K562 (cell line): ENCODE measurements around the gene RHOC. TPM values are rescaled to one million over a fixed set of nuclear protein-coding genes. Genes with fewer than 3 reads are reported as not detected.
A peak's percentile ranks its signal among the peaks of the same experiment; 100 is the strongest.

Source experiments
- BRF1 ChIP-seq: IDR thresholded peaks from 3 replicates; pipeline ENCODE4 v1.6.1; 2011; ENCODE audit warnings: borderline replicate concordance, mild to moderate bottlenecking; ENCODE audit not compliant: insufficient read length; ENCODE audit errors: extremely low read depth
- CBX8 ChIP-seq: fragments of 200-600 bp; sonication (generic); IDR thresholded peaks from 2 replicates; pipeline ENCODE4 v1.6.1; 2012; ENCODE audit warnings: borderline replicate concordance, mixed run types, low read depth, mild to moderate bottlenecking, moderate library complexity, mixed read lengths, low read length, control low read depth, inconsistent platforms; ENCODE audit not compliant: poor library complexity, severe bottlenecking; ENCODE audit errors: extremely low read depth
- CREB1 ChIP-seq, 2 experiments: sonication (generic) in 1 of 2; formaldehyde crosslinking in 1 of 2; IDR thresholded peaks; 2 replicates each; pipeline versions ENCODE4 v1.6.1 to v1.8.0; 2012 to 2022; ENCODE audit warnings: inconsistent platforms in 1 of 2, mild to moderate bottlenecking in 1 of 2, missing genetic modification reagents in 1 of 2, moderate library complexity in 1 of 2
- GATAD2B ChIP-seq: fragments of 450-650 bp; IDR thresholded peaks from 2 replicates; pipeline ENCODE4 v1.6.1; 2017; ENCODE audit warnings: mild to moderate bottlenecking, borderline replicate concordance
- KLF1 ChIP-seq: fragments of 450-650 bp; IDR thresholded peaks from 2 replicates; pipeline ENCODE4 v1.6.1; 2016; ENCODE audit warnings: missing genetic modification characterization, missing compliant biosample characterization
- MLX ChIP-seq, 2 experiments: fragments of 450-650 bp in 1 of 2; sonication (generic) in 1 of 2; formaldehyde crosslinking; conservative IDR thresholded peaks; 2 replicates each; pipeline versions ENCODE4 v1.4.0 to v1.8.1; 2020 to 2022; ENCODE audit warnings: mild to moderate bottlenecking in 1 of 2, missing genetic modification reagents in 1 of 2
- PBX2 ChIP-seq, 2 experiments: IDR thresholded peaks in 1 of 2; conservative IDR thresholded peaks in 1 of 2; 2 replicates each; pipeline ENCODE4 v1.6.1; 2016; ENCODE audit warnings: low read depth in 2 of 2, mild to moderate bottlenecking in 1 of 2, missing compliant biosample characterization in 1 of 2, missing genetic modification characterization in 1 of 2, moderate library complexity in 1 of 2
- POLR2AphosphoS5 ChIP-seq: IDR thresholded peaks from 2 replicates; pipeline ENCODE4 v1.6.1; 2011; ENCODE audit warnings: mild to moderate bottlenecking, low read depth, low read length, moderate library complexity; ENCODE audit not compliant: control insufficient read depth, insufficient read depth
- POLR2B ChIP-seq: fragments of 450-650 bp; IDR thresholded peaks from 2 replicates; pipeline ENCODE4 v1.6.1; 2018; ENCODE audit warnings: low read depth; ENCODE audit not compliant: partially characterized antibody
- RFX1 ChIP-seq: fragments of 450-650 bp; IDR thresholded peaks from 2 replicates; pipeline ENCODE4 v1.6.1; 2016; ENCODE audit warnings: mild to moderate bottlenecking, moderate library complexity
- TEAD1 ChIP-seq, 2 experiments: fragments of 450-650 bp in 1 of 2; sonication (generic) in 1 of 2; formaldehyde crosslinking; IDR thresholded peaks; 2 replicates each; pipeline versions ENCODE4 v1.4.0 to v1.8.0; 2020 to 2022; ENCODE audit warnings: mild to moderate bottlenecking in 2 of 2, missing genetic modification reagents in 1 of 2
- THAP12 ChIP-seq: fragments of 250-450 bp; sonication (Bioruptor Pico); IDR thresholded peaks from 2 replicates; pipeline ENCODE4 v1.9.0; 2021; ENCODE audit warnings: mild to moderate bottlenecking, inconsistent platforms
- XRCC3 ChIP-seq: fragments of 450-650 bp; IDR thresholded peaks from 2 replicates; pipeline ENCODE4 v1.6.1; 2017; ENCODE audit warnings: mild to moderate bottlenecking, moderate library complexity
- YBX1 ChIP-seq: fragments of 450-650 bp; IDR thresholded peaks from 2 replicates; pipeline ENCODE4 v1.7.1; 2016; ENCODE audit warnings: mild to moderate bottlenecking
- ZBTB49 ChIP-seq: sonication (generic); formaldehyde crosslinking; IDR thresholded peaks from 2 replicates; pipeline ENCODE4 v1.8.0; 2022; ENCODE audit warnings: missing genetic modification reagents, mild to moderate bottlenecking, borderline replicate concordance
- ZNF830 ChIP-seq: fragments of 250-450 bp; sonication (Bioruptor Pico); IDR thresholded peaks from 2 replicates; pipeline ENCODE4 v1.5.0; 2021; ENCODE audit warnings: mild to moderate bottlenecking
- polyA plus RNA-seq, 8 experiments: library from polyadenylated mRNA; depleted of rRNA in 4 of 8; stranded (reverse) in 5 of 8; unstranded in 3 of 8; fragments of >200 nt; fragmentation: Nextera tagmentation in 2 of 8; fragmentation: Illumina TruSeq in 1 of 8; extraction: Ambion mirVana in 2 of 8; extraction: Trizol in 1 of 8; gene quantifications; 2 replicates each; pipeline versions ENCODE4 v1.2.1 to v1.2.3, GENCODE V29; 2011 to 2014; ENCODE audit warnings: inconsistent platforms in 1 of 8, missing spikeins in 1 of 8
- total RNA-seq, 7 experiments: library from RNA; depleted of rRNA in 6 of 7; stranded (reverse); fragments of >200 nt in 6 of 7; fragmentation: Illumina TruSeq in 2 of 7; extraction: Trizol in 2 of 7; gene quantifications; 2 replicates each; pipeline versions ENCODE4 v1.2.1 to v1.2.3, GENCODE V29; 2011 to 2021; ENCODE audit warnings: low replicate concordance in 1 of 7

RHOC gene
- total and polyA plus RNA-seq, 9 of the 15 experiments (the other 6 are each of a cell fraction or from before 2014, with no cell fraction given) = 35.2 to 364 (median 204) TPM

GRCh38 chr1:112700290-112701226 is 6.4 kb downstream of the RHOC start (continued):
- TF ChIP-seq RFX1 = no peak
- no peak for TF ChIP-seq BRF1
- peak; percentile 69 for TF ChIP-seq CREB1 (IDR thresholded peaks at IDR 0.05)
- TF ChIP-seq CREB1 (CRISPR knock-in tag; IDR thresholded peaks at IDR 0.05) = peak; percentile 17
- no peak for TF ChIP-seq CBX8
- TF ChIP-seq MLX (CRISPR knock-in tag; conservative IDR thresholded peaks at IDR 0.05) = no peak
- TF ChIP-seq POLR2AphosphoS5 = peak; percentile 89
- TF ChIP-seq ZBTB49 (CRISPR knock-in tag) = no peak
- TF ChIP-seq YBX1 = no peak
- no peak for TF ChIP-seq PBX2 (CRISPR knock-in tag; IDR thresholded peaks at IDR 0.05; ENCODE audit: low read depth)
- peak; percentile 58; the same call in 1 of the 2 replicates for TF ChIP-seq PBX2 (tag; conservative IDR thresholded peaks at IDR 0.05; ENCODE audit: low read depth)
- TF ChIP-seq ZNF830 (CRISPR knock-in tag) = 0 out of 2 replicates have a peak, but pooled peaks have one; percentile 10
- TF ChIP-seq GATAD2B = peak; percentile 96
- no peak for TF ChIP-seq XRCC3
- no peak for TF ChIP-seq KLF1
- TF ChIP-seq TEAD1 (CRISPR knock-in tag; IDR thresholded peaks at IDR 0.05) = peak in 1 of 2 experiments; percentile 88
- TF ChIP-seq THAP12 = 0 out of 2 replicates have a peak, but pooled peaks have one; percentile 31
- peak; percentile 72 for TF ChIP-seq POLR2B
